Gastroesophageal sphincter (tissue), 4 donors: ENCODE results near the gene GAPVD1. TPM values are rescaled to one million over a fixed set of nuclear protein-coding genes. Genes with fewer than 3 reads are reported as not detected.
"Not testable (repeated sequence)": the region's sequence is repeated elsewhere in the genome, so short reads cannot be mapped to it uniquely, and the experiment has no call there.

Experiments used
- ATAC-seq: fragments of 150-250 bp; one replicate; pipeline ENCODE4 v1.9.1; 2016; ENCODE audit warnings: mild to moderate bottlenecking, moderate library complexity
- H3K27ac ChIP-seq, 4 donors: fragments of 200-600 bp; sonication (generic) in 3 of 4; 1 replicate in 3 of 4; 2 replicates in 1 of 4; pipeline ENCODE4 v1.5.1; 2016 to 2019
- H3K27me3 ChIP-seq: fragments of 200-600 bp; sonication (generic); one replicate; pipeline ENCODE4 v1.5.1; 2019
- H3K36me3 ChIP-seq, 2 donors: fragments of 200-600 bp; sonication (generic); one replicate each; pipeline ENCODE4 v1.5.1; 2019; ENCODE audit warnings: control low read depth in 1 of 2
- H3K4me1 ChIP-seq, 3 donors: fragments of 200-600 bp; sonication (generic); 1 replicate in 2 of 3; 2 replicates in 1 of 3; pipeline ENCODE4 v1.5.1; 2016 to 2019; ENCODE audit warnings: control low read depth in 2 of 3
- H3K4me3 ChIP-seq, 2 donors: fragments of 200-600 bp; sonication (generic); one replicate each; pipeline ENCODE4 v1.5.1; 2019; ENCODE audit warnings: mild to moderate bottlenecking in 1 of 2, moderate library complexity in 1 of 2
- H3K9me3 ChIP-seq, 3 donors: fragments of 200-600 bp; sonication (generic); one replicate each; pipeline ENCODE4 v1.5.1; 2017 to 2019; ENCODE audit warnings: control low read depth in 2 of 3
- CTCF ChIP-seq, 4 experiments: fragments of 200-600 bp in 2 of 4; fragments of 450-650 bp in 2 of 4; sonication (generic) in 1 of 4; IDR thresholded peaks; one replicate each; pipeline ENCODE4 v1.5.1; 2017 to 2019; ENCODE audit warnings: antibody characterized with exemption in 4 of 4, mild to moderate bottlenecking in 2 of 4, moderate library complexity in 2 of 4
- EP300 ChIP-seq: sonication (generic); formaldehyde crosslinking; IDR thresholded peaks from one replicate; pipeline ENCODE4 v1.6.1; 2017; ENCODE audit warnings: antibody characterized with exemption, mild to moderate bottlenecking
- POLR2A ChIP-seq, 2 donors: fragments of 450-650 bp; IDR thresholded peaks; one replicate each; pipeline ENCODE4 v1.6.1; 2017; ENCODE audit warnings: antibody characterized with exemption in 2 of 2, mild to moderate bottlenecking in 2 of 2, moderate library complexity in 1 of 2
- POLR2AphosphoS5 ChIP-seq: sonication (generic); formaldehyde crosslinking; IDR thresholded peaks from one replicate; pipeline ENCODE4 v1.6.1; 2017; ENCODE audit warnings: antibody characterized with exemption
- WGBS, 2 donors: methylation state at CpG; one replicate each; pipeline ENCODE4 v1.1.5; 2018; ENCODE audit warnings: low coverage in 1 of 2; 5-methylcytosine and 5-hydroxymethylcytosine counted together
- total RNA-seq, 4 donors: library from RNA; depleted of rRNA; stranded (reverse); fragments of >200 nt; gene quantifications; one replicate each; pipeline ENCODE4 v1.1.0, GENCODE V29; 2016

GAPVD1 gene
- 10 to 100 TPM; 41.2 to 61.4 (median 48.6) TPM for total RNA-seq

DNA sequence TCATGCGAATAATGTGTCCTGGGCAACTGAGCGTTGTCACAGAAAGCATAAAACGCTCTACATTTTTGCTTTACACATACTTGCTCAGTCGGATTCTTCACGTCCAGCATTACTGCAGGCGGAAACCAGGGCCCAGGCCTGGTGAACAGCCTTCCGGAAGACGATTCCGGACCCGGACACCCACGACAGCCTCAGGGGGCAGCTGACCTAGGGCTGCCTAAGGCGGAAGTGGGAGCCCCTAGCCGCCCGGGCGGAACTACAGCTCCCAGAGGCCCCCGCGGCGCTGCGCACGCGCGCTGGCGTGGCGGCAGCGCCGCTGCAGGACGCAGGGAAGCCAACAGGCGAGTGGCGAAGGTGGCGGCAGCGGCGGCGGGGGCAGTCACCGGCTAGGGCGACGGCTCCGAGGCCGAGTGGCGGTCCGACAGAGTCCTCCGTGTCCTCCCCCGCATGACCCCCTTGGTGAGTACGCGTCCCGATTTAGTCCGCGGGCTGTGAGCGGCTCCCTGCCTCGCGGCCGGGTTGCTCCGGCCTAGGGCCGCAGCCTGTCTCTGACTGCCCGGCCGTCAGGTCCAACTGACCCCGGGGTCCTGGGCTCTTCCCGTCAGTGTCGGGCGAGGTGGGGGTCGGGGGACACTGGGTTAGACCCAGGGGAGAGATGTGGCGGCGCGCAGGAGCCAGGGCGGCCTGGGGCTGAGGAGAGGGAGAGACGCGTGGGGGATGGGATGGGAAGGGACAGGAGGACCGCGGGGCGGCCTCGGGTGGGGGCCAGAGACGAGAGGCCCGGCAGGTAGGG is at the start of gene GAPVD1:
TSS of gene GAPVD1 (plus strand) at position 326 of the 793 bp plus-strand sequence. CDS start 37,096 bp downstream, outside the sequence.
- no peaks in the 10 kb centered on the region for H3K9me3 ChIP-seq
- WGBS, 2 donors: 1 to 2% methylated on average over 9 to 25 of the region's 72 CpGs
- peaks cover 0 to 26% (median 5%) of the 10 kb centered on the region in 3 donors for H3K4me1 ChIP-seq

GRCh38 chr9:125214186-125214585 is 47.4 kb upstream of the GAPVD1 start:
- whole genome bisulfite sequencing, 2 donors: 71 to 72% methylated on average over 4 to 5 of the region's 5 CpGs
- H3K4me1 ChIP-seq: no peaks in the 10 kb centered on the region

More for the DNA sequence above, at the start of gene GAPVD1:
- ATAC-seq: peak; percentile 98
- H3K36me3 ChIP-seq: peaks cover 0 to 7% of the 10 kb centered on the region in 2 donors
- H3K4me3 ChIP-seq: peak within 1 kb of the TSS; percentile 96 to 98
- peaks cover 15% of the 10 kb centered on the region for H3K27me3 ChIP-seq
- peak within 1 kb of the TSS; percentile 49 to 90 (median 80) for H3K27ac ChIP-seq
- TF ChIP-seq POLR2AphosphoS5 (peak; percentile 59), POLR2A (IDR thresholded peaks at IDR 0.05) (peak; percentile 46 to 51), CTCF (IDR thresholded peaks at IDR 0.05) (peak; percentile 20 to 72 (median 61)), EP300 (no peak)

GRCh38 chr9:125218621-125219020 is 43.0 kb upstream of the GAPVD1 start:
- Histone ChIP-seq H3K4me1 (no peaks in the 10 kb centered on the region), H3K9me3 (no peaks in the 10 kb centered on the region), H3K4me3 (no peak overlapping the region), H3K36me3 (peaks cover 0 to 81% of the 10 kb centered on the region in 2 donors), H3K27ac (no peak overlapping the region), H3K27me3 (no peaks in the 10 kb centered on the region)
- TF ChIP-seq CTCF (IDR thresholded peaks at IDR 0.05): no peak
- WGBS, 2 donors: 83 to 94% methylated on average over 3 of the region's 3 CpGs
- ATAC-seq: no peak

More at GRCh38 chr9:125214186-125214585, 47.4 kb upstream of the GAPVD1 start:
- Histone ChIP-seq H3K27me3 (no peaks in the 10 kb centered on the region), H3K36me3 (peaks cover 0 to 82% of the 10 kb centered on the region in 2 donors), H3K27ac (no peak overlapping the region), H3K9me3 (no peaks in the 10 kb centered on the region), H3K4me3 (no peak overlapping the region)
- TF ChIP-seq POLR2AphosphoS5 (no peak), CTCF (IDR thresholded peaks at IDR 0.05) (no peak), POLR2A (IDR thresholded peaks at IDR 0.05) (no peak), EP300 (no peak)
- ATAC-seq: no peak

- H3K4me3 ChIP-seq, H3K4me1 ChIP-seq, H3K9me3 ChIP-seq, ATAC-seq, H3K27me3 ChIP-seq, H3K27ac ChIP-seq: not testable (repeated sequence)
- H3K36me3 ChIP-seq: peaks cover 0 to 86% of the 10 kb centered on the region in 2 donors
These were observed 36.8 kb upstream of the GAPVD1 start for GRCh38 chr9:125224858-125225257.

DNA sequence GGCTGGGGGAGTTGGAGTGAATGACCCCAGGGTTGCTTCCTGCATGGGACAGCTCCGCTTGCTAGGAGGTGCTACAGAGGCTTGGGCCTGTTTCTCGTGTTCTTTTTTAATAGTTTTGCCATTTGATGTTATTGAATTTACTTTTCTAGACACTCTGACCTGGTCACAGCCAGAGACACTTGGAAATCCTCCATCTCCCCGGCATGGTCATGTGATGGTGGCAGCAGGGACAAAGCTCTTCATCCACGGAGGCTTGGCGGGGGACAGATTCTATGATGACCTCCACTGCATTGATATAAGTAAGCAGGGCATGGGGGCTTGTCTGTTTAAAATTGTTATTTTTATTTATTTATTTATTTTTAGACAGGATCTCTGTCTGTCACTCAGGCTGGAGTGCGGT is 33.9 kb upstream of the GAPVD1 start:
- Histone ChIP-seq H3K36me3 (peaks cover 0 to 81% of the 10 kb centered on the region in 2 donors), H3K27ac (no peak overlapping the region), H3K9me3 (no peaks in the 10 kb centered on the region), H3K4me3 (no peak overlapping the region), H3K27me3 (no peaks in the 10 kb centered on the region), H3K4me1 (no peaks in the 10 kb centered on the region)
- ATAC-seq: no peak
- WGBS, 2 donors: 90 to 96% methylated on average over 4 to 6 of the region's 6 CpGs
- TF ChIP-seq EP300 (no peak), POLR2A (IDR thresholded peaks at IDR 0.05) (no peak), CTCF (IDR thresholded peaks at IDR 0.05) (no peak), POLR2AphosphoS5 (no peak)
